Globus pallidus (tissue), 1 donor: ENCODE measurements around the gene LRRFIP1.
"Not testable (repeated sequence)": the region's sequence is repeated elsewhere in the genome, so short reads cannot be mapped to it uniquely, and the experiment has no call there.

Experiments
- DNase-seq: peaks from one replicate; pipeline ENCODE4 v3.0.0-alpha.2; 2015; ENCODE audit warnings: low spot score

The LRRFIP1 gene

DNA sequence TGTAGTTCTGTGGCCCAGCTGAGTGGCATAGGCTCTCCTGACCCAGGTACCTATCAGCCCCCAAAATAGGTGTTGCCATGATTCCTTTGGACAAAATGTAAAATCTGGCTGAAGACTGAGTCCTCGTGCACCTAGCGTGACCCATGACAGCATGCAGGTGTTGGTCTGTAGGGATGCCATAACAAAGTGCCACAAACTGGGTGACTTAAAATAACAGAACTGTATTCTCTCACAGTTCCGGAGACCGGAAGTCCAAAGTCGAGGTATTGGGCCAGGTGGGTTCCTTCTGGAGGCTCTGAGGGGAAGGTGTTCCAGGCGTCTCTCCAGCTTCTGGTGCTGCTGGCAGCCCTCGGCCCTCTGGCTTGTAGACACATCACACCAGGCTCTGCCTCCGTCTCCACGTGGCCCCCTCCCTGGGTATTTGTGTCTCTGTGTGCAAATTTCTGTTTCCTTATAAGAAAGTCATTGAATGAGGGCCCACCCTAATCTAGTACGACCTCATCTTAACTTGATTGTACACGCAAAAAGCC lies 34.5 kb downstream of the LRRFIP1 start:
- DNase-seq = no peak

DNA sequence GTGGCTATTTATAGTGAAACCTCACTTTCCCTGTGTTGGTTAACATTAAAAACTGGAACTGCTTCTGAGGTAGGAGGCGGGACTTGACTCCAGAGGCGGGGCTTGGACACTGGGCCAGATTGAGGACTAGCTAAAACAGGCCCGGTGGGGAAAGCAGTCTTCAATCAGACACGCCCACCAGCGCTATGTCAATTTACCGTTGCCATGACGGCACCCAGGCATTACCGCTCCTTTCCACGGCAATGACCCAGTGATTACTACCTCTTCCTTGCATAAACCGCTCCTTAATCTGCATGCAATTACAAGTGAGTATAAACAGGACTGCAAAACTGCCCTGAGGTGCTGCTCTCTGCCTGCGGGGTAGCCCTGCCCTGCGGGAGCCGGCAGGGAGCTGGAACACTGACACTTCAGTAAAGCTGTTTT lies 35.3 kb downstream of the LRRFIP1 start:
- peak; percentile 25 for DNase-seq

DNA sequence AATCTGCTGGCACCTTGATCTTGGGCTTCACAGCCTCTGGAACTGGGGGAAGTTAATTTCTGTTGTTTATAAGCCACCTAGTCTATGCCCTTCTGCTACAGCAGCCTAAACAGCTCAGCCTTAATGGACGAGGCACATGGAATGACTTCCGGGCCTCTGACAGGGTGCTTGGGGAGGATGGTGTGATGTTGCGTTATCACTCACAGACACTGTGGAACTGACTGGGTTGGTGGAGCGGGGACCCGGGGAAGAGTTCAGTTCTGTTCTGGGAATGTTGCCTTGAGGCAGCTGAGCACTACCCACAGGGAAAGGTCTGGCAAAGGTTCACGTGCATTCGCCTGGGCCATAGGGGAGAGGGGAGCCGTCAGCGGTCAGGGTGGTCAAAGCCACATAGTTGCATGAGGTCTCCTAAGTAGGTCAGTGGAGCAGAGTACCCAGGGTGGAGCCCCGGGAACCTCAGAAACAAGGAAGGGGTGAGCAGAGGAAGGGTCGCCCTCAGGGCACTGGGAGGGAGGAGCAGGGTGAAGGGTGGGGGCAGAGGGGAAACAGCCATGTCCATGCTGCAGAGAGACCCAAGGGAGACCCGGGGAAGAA lies 36.2 kb downstream of the LRRFIP1 start:
- DNase-seq = no peak

DNA sequence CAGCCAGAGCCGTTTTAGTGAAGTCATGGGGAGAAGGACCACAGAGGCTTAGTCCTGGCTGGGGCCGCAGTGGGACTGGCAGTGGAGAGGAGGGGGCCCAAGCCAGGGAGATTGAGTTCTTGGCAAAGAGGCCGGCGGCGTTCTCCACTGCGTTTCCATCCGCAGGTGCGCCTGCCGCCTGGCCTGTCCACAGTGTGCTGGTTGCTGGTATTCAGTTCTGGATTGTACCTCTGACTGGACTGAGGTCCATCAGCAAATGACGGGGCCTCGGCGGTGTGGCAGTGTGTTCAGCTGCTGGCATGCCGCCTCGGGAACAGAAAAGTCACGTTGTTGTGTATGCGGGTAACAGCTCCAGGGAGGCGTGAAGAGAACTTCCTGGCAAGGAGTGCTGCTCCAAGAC lies 36.8 kb downstream of the LRRFIP1 start:
- no peak for DNase-seq

DNA sequence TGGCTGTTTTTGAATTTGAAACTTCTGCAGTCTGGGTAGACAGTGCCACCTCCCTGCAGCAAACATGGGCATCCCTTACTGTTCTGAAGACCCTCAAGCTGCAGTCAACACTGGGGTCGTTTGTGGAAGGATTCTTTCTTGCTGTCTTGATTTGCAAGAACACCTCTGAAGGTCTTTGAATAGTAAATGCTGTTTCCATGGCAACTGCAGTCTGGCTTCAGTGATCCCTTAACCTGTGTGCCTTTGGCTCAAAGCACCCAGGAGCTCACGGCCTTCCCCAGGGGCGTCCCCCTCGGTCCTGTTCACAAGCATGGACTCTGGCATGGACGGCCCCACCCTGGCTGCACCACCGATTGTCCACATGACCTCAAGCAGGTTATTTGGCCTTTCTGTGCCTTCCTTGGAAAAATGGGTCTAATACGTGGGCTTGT lies 38.3 kb downstream of the LRRFIP1 start:
- no peak for DNase-seq

DNA sequence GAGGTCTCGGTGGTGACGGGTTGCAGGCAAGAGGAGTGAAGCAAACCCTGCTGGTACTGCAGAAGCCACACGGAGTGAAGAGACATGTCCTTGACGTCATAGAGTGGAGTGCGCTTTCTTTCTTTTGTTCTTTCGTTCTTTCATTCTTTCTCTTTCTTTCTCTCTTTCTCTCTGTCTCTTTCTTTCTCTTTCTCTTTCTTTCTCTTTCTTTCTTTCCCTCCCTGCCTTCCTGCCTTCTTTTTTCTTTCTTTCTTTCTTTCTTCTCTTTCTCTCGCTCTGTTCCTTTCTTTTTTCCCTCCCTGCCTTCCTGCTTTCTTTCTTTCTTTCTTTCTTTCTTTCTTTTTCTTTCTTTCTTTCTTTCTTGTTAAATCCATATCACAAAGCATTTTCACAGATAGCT lies 39.2 kb downstream of the LRRFIP1 start:
- DNase-seq = no peak

DNA sequence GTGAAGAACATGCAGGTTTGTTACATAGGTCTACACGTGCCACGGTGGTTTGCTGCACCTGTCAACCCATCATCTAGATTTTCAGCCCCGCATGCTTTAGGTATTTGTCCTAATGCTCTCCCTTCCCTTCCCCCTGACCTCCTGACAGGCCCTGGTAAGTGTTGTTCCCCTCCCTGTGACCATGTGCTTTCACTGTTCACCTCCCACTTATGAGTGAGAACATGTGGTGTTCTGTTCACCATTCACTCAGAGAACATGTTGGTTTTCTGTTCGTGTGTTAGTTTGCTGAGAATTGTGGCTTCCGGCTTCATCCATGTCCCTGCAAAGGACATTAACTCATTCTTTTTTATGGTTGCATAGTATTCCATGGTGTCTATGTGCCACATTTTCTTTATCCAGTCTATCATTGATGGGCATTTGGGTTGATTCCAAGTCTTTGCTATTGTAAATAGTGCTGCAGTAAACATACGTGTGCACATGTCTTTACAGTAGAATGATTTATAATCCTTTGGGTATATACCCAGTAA lies 39.7 kb downstream of the LRRFIP1 start:
- not testable (repeated sequence) for DNase-seq

DNA sequence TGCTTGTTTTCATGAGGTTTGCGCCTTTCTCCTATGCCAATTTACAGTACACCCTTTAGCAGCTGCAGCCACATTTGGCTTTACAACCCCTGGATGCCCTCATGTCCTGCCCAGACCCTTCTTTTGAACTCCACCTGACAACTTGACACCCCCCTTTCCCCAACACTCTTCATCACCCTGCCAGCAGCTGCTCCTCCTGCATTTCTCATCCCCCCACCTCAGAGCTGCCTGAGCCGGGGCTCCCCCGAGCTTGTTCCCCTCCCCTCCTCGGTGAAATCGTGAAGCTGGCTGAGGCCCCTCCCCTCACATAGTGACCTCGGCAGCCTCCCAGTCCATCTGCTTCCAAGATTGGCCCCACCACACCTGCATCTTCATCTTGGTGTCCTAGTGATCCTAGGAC lies 40.5 kb downstream of the LRRFIP1 start:
- no peak for DNase-seq

DNA sequence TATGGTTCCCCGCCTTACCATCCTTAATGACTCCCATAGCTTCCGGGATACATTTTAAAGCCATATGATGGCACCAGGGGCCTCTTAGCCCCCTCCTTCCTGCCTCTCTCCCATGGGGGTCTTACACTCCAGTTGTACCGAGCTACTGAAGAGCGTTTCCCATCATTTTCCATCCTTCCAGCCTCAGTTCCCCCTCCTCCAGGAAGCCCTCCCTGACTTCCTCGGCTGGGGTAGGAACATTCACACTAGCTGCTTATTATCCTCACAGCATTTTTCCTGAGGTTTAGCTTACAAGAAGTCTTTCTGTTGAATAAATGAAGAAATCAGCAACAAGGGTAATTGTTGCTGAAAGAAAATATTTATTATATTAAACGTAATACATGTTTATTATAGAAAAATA lies 41.1 kb downstream of the LRRFIP1 start:
- no peak for DNase-seq

DNA sequence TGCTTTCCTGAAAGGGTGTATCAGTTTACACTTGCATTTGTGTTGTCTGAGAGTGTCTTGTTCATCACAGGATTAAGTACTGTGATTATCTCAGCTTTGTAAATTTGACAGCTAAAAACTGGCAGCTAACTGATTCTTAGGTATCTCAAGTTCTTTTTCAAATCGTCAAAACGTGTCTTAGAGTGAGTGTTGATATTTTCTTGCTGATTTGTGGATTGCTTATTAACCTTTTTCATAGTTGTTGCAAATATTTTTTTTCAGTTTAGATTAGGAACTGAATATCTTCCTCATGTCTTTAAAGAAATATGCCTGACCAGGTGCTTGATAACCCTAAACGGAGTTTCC lies 41.9 kb downstream of the LRRFIP1 start:
- DNase-seq = no peak

DNA sequence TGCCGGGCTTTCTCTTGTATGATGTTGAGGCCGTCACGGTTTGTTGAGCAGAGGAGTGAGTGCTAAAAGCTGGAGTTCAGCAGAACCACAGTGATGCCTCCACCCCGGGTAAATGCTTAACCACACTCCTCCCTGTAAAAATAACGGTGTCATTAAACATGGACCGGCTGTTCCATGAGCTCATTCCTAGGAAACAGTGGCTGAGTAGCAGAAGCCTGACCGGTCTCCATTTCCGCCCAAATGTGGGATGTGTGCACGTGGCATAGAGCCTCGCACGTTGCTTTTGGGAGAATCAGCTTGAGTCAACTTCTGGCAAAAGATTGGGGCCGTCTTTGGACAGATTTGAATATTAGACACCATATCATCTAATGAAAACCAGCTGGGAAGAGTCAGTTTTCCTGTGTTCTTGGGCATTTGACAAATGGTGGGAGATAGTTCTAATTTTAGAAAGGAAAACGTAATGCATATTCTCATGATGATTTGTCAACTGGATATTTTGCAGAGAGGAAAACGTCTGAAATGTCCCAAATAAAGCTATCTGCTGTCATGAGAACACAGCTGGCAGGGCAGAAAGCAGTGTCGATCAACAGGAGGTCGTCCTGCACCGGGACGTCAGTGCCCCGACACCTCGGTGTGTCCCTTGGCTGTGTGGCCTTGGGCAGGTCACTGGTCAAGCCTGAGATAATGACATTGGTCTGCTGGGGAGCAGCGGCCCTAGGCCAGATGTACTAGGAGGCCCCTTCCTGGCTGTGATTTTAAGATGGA lies 42.4 kb downstream of the LRRFIP1 start:
- no peak for DNase-seq

DNA sequence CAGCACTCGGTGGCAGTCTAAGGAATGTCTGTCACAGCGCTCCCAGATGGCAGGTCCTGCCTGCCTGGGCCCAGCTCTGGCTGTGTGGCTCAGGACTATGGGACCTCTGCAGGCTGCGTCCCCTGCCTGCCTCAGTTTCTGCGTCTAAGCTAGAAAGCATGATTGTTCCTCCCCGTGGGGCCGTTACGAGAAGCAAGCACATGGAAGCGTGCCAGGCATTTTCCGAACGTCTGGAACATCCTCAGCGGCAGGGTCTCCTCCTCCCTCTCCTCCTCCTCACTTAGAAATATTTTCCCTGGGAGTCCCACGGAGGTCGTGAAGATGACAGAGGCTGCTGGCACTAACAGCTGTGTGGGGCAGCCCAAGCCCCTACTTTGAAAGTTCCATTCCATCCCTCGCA lies 43.3 kb downstream of the LRRFIP1 start:
- DNase-seq = no peak

DNA sequence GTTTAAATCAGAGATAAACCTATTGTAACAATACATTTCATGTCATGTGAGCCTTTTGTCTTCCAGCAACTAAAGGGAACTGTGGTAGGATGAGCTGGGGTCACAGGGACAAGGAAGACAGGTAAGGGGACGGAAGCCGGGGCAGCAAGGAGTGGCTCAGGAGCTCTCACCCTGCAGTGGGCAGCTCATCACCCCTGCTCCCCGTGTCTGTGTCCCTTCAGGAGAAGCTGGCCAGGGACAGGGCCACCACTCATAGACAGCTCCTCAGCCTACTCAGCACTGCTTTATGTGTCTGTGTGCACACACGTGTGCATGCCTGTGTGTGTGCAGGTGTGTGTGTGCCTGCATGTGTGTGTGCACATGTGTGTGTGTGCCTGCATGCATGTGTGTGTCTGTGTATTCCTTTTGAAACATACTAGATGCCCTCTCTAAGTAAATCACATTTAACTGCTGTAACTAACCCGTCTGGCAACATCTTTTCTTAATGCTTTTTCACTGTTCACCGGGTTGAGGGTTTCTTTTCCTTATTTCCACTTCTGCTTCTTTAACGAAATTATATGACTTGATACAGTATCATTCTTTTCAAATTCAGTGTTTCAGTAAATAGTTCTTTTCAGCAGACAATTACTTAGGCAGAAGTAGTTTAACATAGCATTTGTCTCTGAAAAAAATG lies 44.2 kb downstream of the LRRFIP1 start:
- no peak for DNase-seq

DNA sequence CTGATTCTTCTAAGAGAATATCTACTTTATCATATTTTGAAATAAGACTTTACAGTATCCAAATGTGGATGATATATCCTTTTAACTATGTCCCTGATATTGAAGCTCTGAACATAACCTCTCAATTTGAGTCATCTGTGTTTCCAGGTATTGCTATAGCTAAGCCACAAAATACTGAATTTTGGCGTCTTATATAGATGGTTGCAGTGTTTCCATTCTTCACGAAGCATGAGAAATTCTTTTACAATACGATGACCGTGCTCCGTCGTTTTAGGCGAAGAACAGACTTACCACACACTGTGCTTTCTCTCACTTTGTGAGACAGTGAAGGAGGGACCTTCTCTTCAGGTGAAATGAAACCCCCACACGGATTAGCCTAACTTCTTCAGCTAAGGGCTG lies 45.3 kb downstream of the LRRFIP1 start:
- DNase-seq = no peak

DNA sequence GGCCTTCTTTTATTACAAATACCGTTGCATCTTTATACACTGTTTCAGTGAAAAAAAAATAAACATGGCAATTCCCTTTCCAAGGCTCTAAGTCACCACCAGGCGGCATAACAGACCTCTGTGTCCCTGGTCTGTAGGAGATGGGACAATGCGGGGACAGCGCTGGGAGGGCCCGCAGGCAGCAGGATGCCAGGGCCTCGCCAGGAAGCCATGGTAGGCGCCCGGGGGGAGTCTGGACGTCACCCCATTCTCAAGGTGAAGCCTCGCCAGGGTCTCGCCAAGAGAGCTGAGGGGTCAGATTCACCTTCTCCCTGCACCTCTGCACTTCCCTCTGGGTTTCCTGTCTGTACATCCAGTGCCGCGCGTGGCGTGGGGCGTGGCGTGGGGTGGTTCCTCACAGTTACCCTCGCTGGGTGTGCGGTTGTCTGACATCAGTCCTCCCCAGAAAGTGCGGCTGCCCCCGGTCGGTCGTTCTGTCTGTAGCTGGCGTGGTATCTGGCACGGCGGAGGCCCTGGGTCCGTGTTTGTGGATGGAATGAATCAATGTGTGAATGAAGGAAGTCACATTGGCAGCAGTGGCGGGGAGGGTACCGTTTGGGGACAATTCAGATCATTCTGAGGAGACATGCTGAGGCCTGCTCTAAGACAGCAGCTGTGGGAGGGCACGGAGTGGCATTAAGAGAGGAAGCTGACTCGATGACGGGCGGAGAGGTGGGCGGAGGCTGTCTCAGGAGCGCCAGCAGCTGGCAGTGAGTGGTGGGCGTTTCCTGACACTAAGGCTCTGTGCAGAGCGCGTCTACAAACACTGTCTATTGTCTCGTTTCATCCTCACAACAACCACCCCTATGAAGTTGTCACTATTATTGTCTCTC lies 46.0 kb downstream of the LRRFIP1 start:
- peak; percentile 62 for DNase-seq

DNA sequence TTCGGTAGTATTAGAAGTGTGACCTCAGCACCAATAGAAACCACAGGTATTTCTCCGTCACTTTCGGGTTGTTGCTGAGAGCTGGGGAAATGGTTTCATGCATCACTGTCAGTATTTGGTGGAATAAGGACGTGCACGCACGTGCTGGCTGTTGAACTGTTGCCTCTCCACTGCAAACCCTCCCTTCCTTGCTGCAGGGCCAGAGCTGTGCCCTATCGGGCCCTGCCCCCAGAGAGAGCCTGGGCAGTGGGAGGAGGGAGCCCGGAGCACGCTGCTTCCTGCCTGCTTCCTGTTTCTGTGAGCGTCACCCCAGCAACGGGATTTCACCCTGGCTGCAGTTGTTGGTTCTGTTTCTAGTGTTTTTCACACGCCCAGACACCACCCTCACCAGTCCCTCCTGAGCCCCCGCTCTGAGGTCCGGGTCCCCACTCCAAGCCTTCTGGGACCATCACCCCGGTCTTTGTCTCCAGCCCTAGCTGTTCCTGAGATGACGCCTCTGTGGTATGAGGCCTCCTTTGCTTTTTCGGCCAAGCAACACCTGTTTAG lies 47.4 kb downstream of the LRRFIP1 start:
- peak; percentile 63 for DNase-seq

DNA sequence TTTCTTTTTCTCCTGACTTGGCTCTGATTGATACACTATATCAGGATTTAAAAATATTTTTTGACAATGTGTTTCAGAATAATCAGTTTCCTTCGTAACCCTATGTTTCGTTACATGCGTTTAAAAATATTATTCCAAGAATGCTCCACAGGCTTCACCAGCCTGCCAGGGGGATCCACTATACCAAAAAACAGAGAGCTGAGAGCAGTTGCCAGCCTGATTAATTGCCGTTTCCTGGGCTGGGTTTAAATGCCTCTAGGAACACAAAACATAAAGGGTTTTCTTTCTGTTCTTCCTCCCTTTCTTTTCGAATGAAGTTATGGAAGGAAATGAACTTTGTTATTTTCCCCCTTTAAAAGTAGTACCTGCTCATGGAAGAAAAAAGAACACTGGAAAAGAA lies 47.9 kb downstream of the LRRFIP1 start:
- DNase-seq = no peak

DNA sequence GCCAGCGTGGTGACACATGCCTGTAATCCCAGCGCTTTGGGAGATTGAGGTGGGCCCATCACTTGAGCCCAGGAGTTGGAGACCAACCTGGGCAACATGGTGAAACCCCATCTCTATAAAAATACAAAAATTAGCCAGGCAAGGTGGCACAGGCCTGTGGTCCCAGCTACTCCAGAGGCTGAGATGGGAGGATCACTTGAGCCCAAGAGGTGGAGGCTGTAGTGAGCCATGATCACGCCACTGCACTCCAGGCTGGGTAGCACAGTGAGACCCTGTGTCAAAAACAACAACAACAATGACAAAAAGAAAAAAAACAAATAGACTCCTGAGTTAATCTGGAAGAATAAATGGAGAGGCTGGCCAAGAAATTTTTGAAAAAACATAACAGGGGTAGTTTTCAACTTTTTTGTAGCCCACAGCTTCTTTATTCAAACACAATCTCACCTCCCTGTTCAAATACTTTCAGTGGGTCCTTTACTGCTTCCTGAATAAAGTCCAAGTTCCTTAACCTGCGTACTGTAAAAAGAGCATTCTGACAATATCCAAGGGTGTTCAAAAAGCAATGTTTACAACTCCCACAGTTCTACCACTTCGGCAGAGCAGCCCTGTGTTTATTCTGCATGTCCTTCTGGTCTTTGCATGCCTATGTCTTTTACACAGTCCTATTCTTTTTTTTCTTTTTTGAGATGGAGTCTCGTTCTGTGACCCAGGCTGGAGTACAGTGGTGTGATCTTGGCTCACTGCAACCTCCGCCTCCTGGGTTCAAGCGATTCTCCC lies 53.5 kb downstream of the LRRFIP1 start:
- DNase-seq = no peak

DNA sequence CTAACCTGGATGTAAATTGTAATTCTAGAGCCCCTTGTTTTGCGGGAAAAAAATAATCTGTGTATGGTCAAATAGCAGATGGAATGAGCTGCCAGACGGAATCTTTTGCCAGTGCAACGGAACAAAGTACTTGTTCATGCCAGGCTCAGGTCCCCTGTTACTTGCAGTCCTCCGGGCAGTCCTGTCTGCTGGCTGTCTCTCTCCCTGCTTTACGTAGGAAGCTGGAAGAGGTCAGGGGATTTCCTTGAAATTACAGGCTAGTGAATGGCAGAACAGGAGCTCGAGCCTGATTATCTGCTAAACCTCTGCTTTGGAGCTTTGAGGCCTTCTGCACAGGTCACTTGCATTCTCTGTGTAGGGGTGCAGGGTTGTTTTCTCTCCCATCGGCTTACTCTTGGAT lies 54.8 kb downstream of the LRRFIP1 start:
- DNase-seq = no peak

DNA sequence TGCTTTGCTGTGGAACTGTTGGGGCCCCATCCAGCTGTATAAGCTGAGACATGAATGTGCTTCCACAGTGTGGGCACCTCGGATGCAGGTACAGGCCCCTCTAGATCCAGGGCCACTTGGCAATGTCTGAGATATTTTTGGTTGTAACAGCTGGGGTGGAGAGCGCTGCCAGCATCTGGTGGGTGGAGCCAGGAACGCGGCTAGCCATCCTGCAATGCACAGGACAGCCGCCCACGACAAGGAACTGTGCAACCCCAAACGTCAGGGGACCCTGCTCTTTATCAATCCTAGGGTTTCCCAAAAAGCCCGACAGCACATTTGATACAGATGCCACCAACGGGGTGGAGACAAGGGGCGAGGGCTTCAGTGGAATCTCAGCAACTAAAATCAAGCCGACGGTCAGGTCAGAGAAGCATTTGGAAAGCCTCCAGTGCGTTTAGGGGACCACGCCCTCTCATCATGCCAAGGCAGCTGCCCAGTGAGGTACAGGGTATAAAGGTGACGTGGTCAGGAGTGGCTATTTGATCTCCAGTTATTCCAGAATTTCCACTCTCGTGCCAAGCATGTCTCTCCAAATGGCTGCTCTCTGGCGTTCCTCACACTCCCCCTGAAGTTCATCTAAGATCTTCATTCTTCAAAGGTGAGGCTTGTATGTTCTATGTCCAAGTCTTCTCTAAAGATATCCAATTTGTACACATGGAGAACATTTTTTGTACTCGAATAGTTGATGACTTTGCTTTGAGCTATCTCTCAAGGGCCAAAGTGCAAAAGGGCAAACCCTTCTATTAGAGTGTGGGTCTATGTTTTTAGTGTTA lies 55.7 kb downstream of the LRRFIP1 start:
- no peak for DNase-seq
